ENCODE results near the gene SMIM32.

The SMIM32 gene

DNA sequence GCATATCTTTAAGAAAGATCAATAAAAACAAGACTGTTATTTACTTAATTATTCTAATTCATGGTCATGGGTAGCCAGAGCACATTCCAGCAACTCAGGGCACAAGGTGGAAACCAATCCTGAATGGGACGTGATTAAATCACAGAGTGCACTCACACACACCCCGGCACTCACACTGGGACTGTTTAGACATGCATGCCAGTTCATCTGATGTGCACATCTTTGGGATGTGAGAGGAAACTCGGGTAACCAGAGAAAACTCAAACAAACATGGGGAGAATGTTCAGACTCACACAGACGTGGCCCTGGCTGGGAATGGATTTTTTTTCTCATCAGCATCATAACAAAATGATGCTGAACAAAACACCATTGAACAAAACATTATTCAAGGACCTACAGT is 31.0 kb downstream of the SMIM32 start:
- H3K4me3 ChIP-seq (ENCODE audit: control insufficient read depth, low read depth, low read length), result no peak overlapping the region
- TF ChIP-seq, protein P1, sequence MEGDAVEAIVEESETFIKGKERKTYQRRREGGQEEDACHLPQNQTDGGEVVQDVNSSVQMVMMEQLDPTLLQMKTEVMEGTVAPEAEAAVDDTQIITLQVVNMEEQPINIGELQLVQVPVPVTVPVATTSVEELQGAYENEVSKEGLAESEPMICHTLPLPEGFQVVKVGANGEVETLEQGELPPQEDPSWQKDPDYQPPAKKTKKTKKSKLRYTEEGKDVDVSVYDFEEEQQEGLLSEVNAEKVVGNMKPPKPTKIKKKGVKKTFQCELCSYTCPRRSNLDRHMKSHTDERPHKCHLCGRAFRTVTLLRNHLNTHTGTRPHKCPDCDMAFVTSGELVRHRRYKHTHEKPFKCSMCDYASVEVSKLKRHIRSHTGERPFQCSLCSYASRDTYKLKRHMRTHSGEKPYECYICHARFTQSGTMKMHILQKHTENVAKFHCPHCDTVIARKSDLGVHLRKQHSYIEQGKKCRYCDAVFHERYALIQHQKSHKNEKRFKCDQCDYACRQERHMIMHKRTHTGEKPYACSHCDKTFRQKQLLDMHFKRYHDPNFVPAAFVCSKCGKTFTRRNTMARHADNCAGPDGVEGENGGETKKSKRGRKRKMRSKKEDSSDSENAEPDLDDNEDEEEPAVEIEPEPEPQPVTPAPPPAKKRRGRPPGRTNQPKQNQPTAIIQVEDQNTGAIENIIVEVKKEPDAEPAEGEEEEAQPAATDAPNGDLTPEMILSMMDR (conservative IDR thresholded peaks at IDR 0.05; ENCODE audit: control insufficient read depth, insufficient read depth, low read depth, low read length), result no peak
- DNase-seq (ENCODE audit: low read depth), result no peak

DNA sequence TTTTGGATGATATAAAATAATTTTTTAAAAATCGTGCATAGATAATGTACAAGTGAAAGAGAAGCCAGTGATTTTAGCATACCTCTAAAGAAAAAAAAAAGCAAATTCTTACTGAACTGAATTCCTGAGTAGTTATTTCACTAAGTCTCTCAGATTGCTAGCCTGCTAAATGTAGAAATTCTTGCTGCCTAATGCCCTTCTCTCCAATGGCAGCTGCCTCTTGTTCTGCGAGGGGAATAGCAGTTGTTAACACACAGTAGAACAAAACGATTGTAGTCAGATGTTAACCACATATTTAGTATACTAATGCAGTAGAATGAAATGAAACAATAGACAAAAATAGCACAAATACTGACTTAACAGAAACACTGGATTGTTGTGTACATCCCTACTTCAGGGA is 33.5 kb downstream of the SMIM32 start:
- no peak for DNase-seq (ENCODE audit: low read depth)
- no peak overlapping the region for H3K4me3 ChIP-seq (ENCODE audit: control insufficient read depth, low read depth, low read length)
- TF ChIP-seq, protein P1 (conservative IDR thresholded peaks at IDR 0.05; ENCODE audit: control insufficient read depth, insufficient read depth, low read depth, low read length), result no peak

DNA sequence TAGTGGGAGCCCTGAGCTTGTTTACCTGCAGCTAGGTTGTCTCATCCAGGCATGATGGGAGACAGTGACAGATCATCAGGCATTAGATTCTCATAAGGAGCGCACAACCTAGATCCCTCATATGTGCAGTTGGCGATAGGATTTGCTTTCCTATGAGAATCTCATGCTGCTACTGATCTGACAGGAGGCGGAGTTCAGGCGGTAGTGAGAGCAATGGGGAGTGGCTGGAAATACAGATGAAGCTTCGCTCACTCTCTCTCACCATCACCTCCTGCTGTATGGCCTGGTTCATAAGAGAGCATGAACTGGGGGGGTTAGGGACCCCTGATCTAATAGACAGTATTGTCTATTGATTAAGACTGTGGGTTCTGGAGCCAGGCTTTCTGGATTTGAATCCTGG is 35.4 kb downstream of the SMIM32 start:
- no peak for DNase-seq (ENCODE audit: low read depth)
- H3K4me3 ChIP-seq (ENCODE audit: control insufficient read depth, low read depth, low read length), result no peak overlapping the region
- TF ChIP-seq, protein P1 (conservative IDR thresholded peaks at IDR 0.05; ENCODE audit: control insufficient read depth, insufficient read depth, low read depth, low read length), result no peak

DNA sequence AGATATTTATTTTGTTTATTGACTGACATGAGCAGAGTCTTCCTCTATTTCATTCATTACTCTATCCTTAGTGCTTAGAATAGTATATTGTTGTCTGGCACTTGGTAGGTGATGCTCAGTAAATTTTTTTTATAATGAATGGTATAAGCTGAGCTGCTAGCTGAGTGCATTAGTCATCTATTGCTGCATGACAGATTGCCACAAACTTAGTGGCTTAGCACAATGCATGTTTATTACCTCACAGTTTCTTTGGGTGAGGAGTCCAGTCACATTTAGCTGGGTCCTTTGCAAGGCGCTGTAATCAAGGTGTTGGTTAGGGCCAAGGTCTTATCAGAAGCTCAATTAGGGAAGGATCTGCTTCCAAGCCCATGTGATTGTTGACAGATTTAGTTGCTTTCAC is 37.2 kb downstream of the SMIM32 start:
- no peak overlapping the region for H3K4me3 ChIP-seq (ENCODE audit: control insufficient read depth, low read depth, low read length)
- TF ChIP-seq, protein P1 (conservative IDR thresholded peaks at IDR 0.05; ENCODE audit: control insufficient read depth, insufficient read depth, low read depth, low read length), result no peak
- DNase-seq (ENCODE audit: low read depth), result peak; percentile 44

DNA sequence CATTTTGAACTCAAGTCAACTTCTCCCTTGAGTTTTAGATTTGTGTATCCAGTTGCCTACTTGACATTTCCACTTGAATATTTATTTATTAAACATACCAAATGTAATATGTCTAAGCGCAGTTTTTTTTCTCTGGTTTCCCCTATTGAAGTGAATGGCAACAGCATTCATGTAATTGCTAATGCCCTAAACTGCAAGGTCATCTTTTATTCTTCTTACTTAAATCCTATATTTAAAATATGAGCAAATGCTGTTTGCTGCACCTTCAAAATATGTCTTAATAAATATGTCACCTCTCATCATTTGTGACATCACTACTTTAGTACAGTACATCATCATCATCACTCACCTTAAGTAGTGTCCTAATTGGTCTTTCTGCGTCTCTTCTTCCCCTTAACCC is 37.9 kb downstream of the SMIM32 start:
- no peak for DNase-seq (ENCODE audit: low read depth)
- TF ChIP-seq, protein P1 (conservative IDR thresholded peaks at IDR 0.05; ENCODE audit: control insufficient read depth, insufficient read depth, low read depth, low read length), result no peak
- no peak overlapping the region for H3K4me3 ChIP-seq (ENCODE audit: control insufficient read depth, low read depth, low read length)

DNA sequence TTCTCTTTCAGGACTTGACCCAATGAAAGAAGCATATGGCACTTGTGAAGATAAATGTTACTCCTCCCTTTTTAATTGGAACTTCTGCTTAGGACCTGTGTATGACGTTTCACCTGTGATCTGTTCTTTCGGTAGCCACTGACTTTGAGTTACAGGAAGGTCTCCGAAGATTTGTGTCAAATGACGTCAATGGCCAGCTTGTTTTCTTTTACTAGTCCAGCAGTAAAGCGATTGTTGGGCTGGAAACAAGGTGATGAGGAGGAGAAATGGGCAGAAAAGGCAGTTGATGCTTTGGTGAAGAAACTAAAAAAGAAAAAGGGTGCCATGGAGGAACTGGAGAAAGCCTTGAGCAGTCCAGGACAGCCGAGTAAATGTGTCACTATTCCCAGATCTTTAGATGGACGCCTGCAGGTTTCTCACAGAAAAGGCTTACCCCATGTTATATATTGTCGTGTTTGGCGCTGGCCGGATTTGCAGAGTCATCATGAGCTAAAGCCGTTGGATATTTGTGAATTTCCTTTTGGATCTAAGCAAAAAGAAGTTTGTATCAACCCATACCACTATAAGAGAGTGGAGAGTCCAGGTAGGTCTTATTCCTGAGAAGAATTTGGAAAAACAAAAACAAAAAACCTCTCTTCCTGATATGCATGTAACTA is 39.3 kb downstream of the SMIM32 start:
- DNase-seq (ENCODE audit: low read depth), result no peak
- TF ChIP-seq, protein P1 (conservative IDR thresholded peaks at IDR 0.05; ENCODE audit: control insufficient read depth, insufficient read depth, low read depth, low read length), result no peak
- H3K4me3 ChIP-seq (ENCODE audit: control insufficient read depth, low read depth, low read length), result no peak overlapping the region

DNA sequence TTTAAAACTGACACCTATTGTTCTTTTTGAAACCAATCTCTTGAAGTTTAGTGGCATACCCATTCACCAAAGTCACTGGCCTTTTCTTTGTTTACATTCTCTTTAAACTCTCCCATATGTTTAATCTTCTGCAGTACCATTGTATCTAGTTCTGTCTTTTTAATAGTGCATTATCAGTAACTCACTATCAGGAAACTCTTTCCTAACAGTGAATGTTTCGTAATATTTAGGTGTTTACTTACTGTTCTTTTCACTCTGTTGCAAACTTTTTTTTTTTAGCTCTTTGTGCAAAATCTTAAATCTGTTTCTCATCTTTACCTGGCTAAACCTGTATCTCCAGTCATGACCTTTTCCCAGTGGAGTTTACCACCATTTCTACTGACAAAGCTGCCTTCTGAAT is 43.1 kb downstream of the SMIM32 start:
- no peak for DNase-seq (ENCODE audit: low read depth)
- no peak overlapping the region for H3K4me3 ChIP-seq (ENCODE audit: control insufficient read depth, low read depth, low read length)
- TF ChIP-seq, protein P1 (conservative IDR thresholded peaks at IDR 0.05; ENCODE audit: control insufficient read depth, insufficient read depth, low read depth, low read length), result no peak
